Activated T-cell treated with anti-CD3 and anti-CD28 coated beads for 1 hour (primary cell): ENCODE results near the gene NDUFA8.

Experiments
- DNase-seq: peaks from one replicate; pipeline ENCODE4 v3.0.0-alpha.2; 2020; ENCODE audit warnings: low read depth

Gene NDUFA8

GRCh38 chr9:122184551-122184950, 25.0 kb upstream of the NDUFA8 start:
- no peak for DNase-seq

- DNase-seq, result no peak
Measured at GRCh38 chr9:122183501-122183900, 23.9 kb upstream of the NDUFA8 start.

GRCh38 chr9:122180633-122181032, 21.1 kb upstream of the NDUFA8 start:
- DNase-seq, result no peak

GRCh38 chr9:122179690-122180074, 20.1 kb upstream of the NDUFA8 start:
- no peak for DNase-seq

- DNase-seq, result no peak
Measured at GRCh38 chr9:122179054-122179689, 19.6 kb upstream of the NDUFA8 start.

GRCh38 chr9:122176916-122177315, 17.3 kb upstream of the NDUFA8 start:
- no peak for DNase-seq

- DNase-seq, result no peak
Measured at GRCh38 chr9:122173670-122174069, 14.1 kb upstream of the NDUFA8 start.

GRCh38 chr9:122172131-122172530, 12.6 kb upstream of the NDUFA8 start:
- no peak for DNase-seq

GRCh38 chr9:122168356-122168755, 8.8 kb upstream of the NDUFA8 start:
- no peak for DNase-seq

GRCh38 chr9:122164286-122164685, 4.7 kb upstream of the NDUFA8 start:
- no peak for DNase-seq

GRCh38 chr9:122162415-122162814, 2.8 kb upstream of the NDUFA8 start:
- DNase-seq, result no peak

- DNase-seq, result no peak
Measured at GRCh38 chr9:122159925-122160246, 307 bp upstream of the NDUFA8 start.

- DNase-seq, result no peak
Measured at GRCh38 chr9:122158202-122158601, 1.4 kb downstream of the NDUFA8 start.

GRCh38 chr9:122155796-122156195, 3.8 kb downstream of the NDUFA8 start:
- no peak for DNase-seq

GRCh38 chr9:122151267-122151828, 8.2 kb downstream of the NDUFA8 start:
- DNase-seq, result no peak

GRCh38 chr9:122145592-122145863, 14.1 kb downstream of the NDUFA8 start:
- no peak for DNase-seq

GRCh38 chr9:122144836-122145591, 14.6 kb downstream of the NDUFA8 start:
- no peak for DNase-seq

- no peak for DNase-seq
Measured at GRCh38 chr9:122143876-122144405, 15.6 kb downstream of the NDUFA8 start.

- no peak for DNase-seq
Measured at GRCh38 chr9:122143296-122143695, 16.3 kb downstream of the NDUFA8 start.

GRCh38 chr9:122141671-122142070, 17.9 kb downstream of the NDUFA8 start:
- no peak for DNase-seq

- DNase-seq, result no peak
Measured at GRCh38 chr9:122140368-122141193, 19.0 kb downstream of the NDUFA8 start.

GRCh38 chr9:122138560-122139268, 20.9 kb downstream of the NDUFA8 start:
- no peak for DNase-seq
